OCI-LY3 (cell line): ENCODE results near the gene SMAD6.

Source experiments
- CTCF ChIP-seq: fragments of 200-600, 300-600 bp; sonication (generic); IDR thresholded peaks from 2 replicates; pipeline ENCODE4 v1.5.1; 2014; ENCODE audit warnings: antibody characterized with exemption, low read length, low read depth
- EZH2phosphoT487 ChIP-seq: fragments of 200-600 bp; shearing (Covaris generic); IDR thresholded peaks from 2 replicates; pipeline ENCODE4 v1.6.1; 2018; ENCODE audit warnings: antibody characterized with exemption, mixed run types, low read depth

DNA sequence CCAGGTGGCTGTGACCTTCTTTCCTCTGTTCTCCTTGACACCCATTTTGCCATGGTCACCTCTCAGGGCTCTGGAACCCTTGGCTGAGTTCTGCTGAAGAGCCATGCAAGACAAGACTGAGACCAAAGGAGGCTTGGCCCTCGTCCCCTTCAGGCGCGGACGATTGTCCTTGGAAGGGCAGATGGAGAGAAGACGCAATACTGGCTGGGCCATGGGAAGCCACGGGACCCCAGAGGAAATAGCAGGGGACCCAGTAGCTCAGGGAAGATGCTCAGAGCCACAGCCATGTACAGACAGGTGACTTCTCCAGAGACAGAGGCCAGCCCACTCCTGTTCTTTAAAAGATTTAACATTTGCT lies 125.6 kb downstream of the SMAD6 start:
- no peak for TF ChIP-seq CTCF
- no peak for TF ChIP-seq EZH2phosphoT487
